Stimulated activated CD4-positive, alpha-beta T cell treated with anti-CD3 and anti-CD28 coated beads, Interleukin-1b, Interleukin-23, amount 100 ng/mL, for 1 hour (primary cell): ENCODE results near the gene ZNF777.
"Not testable (repeated sequence)": the region's sequence is repeated elsewhere in the genome, so short reads cannot be mapped to it uniquely, and the experiment has no call there.

Experiments used
- DNase-seq, 2 donors: peaks; one replicate each; pipeline ENCODE4 v3.0.0-alpha.2; 2020; ENCODE audit warnings: low read depth in 2 of 2

The ZNF777 gene

GRCh38 chr7:149460493-149461277 lies at the start of gene ZNF777:
Gene ZNF777 (minus strand): TSS chr7:149461062. CDS start chr7:149456022, 5,040 bp downstream.
- DNase-seq: peak; percentile 53 to 67

- DNase-seq: no peak
Measured at GRCh38 chr7:149510248-149510647, 49.4 kb upstream of the ZNF777 start.

GRCh38 chr7:149509774-149510173 lies 48.9 kb upstream of the ZNF777 start:
- DNase-seq: no peak

- DNase-seq: no peak
Measured at GRCh38 chr7:149505551-149505950, 44.7 kb upstream of the ZNF777 start.

DNA sequence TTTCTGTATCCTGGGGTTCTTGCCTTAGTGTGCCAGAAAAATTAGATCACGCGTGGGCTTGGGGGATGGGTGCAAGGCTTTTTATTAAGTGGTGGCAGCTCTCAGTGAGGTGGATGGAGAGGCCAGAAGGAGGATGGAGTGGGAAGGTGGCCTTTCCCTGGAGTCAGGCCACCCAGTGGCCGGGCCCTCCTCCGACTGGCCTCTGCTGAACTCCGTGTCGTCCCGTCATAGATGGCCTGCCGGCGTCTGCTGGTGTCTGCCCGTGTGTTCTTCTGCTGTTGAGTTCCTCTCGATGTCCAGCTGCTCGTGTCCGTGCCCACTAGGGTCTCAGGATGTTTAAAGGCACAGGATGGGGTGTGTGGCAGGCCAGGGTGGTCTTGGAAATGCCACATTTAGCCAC lies 40.8 kb upstream of the ZNF777 start:
- no peak for DNase-seq

DNA sequence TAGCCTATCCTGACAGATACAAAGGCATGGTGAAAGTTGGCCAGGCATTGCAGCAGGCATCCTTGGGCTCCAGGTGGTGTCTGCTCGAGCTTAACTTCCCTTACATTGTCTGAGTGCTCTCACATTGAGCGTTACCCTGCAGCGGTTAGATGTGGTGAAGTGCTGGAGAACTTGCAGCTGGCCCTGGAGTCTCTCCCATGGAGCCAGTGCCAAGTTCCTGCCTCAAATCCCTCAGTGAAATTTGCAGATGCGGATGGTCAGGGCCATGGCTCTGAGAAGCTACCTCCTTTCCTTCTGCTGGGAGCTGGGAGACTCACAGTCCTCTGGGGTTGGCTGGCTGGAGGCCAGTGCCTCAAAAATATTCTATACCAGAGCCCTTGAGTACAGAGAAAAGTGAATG lies 40.0 kb upstream of the ZNF777 start:
- no peak for DNase-seq

DNA sequence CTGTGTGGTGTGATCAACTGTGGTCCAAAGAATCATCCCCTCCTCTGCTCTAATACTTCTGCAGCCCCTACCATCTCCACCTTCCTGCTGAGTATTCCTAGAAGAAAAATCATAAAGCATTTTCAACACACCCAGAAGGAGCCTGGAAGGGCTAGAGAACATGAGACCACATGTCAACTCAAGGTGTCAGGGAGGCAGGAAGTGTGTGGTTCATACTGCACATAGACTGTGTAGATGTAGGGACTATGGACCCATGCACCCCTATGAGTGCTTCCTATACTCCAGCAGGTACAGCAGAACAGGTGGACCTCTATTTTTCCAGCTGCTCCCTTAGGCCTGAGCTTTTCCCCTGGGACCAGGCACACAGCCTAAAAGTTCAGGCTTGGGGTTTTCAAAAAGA lies 39.3 kb upstream of the ZNF777 start:
- no peak for DNase-seq

DNA sequence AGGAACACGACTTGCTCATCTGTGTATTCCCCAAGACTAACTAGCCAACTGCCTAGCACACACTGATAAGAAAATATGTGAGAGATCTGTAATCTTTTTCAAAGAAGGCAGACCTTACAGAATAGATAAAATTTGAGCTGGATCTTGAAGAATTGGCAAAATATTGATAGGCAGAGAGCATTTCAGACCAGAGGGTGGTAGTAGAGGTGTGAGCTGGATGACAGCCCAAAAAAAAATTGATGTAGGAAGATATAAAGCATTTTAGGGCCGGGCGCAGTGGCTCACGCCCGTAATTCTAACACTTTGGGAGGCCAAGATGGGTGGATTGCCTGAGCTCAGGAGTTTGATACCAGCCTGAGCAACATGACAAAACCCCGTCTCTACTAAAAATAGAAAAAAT lies 37.9 kb upstream of the ZNF777 start:
- no peak for DNase-seq

DNA sequence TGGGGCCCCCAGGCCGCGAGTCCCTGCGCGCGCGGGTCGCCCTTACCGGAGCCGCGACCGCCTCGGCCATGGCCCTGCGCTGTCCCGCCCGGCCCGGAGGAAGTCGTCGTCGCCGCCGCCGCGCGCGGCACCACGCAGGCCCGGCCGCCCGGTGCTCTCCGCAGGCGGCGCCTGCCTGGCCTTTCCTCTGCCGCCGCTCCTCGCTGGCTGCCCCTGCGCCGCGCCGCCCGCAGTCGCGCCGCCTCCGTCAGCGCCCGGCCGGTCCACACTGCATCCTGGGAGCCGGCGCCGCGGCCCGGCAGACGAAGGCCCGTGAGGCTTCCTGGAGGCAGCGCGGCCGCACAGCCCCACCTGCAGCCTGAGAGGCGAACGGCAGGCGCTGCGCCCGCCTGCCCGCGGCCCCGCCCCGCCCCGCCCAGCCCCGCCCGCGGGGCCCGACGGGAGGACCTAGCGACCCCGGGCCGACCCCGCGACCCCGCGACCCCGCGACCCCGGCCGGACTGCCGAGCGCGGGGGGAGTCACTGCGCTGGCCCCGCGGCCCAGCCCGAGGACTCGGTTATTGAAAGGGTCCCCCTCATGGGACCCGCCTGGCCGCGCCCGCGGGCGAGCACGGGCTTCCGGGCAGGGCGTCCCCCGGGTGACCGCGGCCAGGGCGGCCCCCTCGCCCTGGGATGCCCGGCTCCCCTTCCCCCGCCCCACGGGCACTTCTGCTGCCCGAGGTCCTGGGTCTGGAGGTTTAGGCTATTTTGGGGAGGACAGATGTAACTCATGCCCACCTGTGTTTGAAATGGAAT lies 36.8 kb upstream of the ZNF777 start, which contains the start of gene ZNF746:
Gene ZNF746 (minus strand): TSS at position 343 of the 795 bp plus-strand sequence. CDS start 273 bp downstream, at position 70.
- DNase-seq: peak; percentile 58 to 66

GRCh38 chr7:149496642-149497391 lies 36.0 kb upstream of the ZNF777 start:
- DNase-seq: no peak

- DNase-seq: no peak
Measured at GRCh38 chr7:149495785-149496641, 35.2 kb upstream of the ZNF777 start.

- DNase-seq: no peak
Measured at GRCh38 chr7:149494738-149495368, 34.0 kb upstream of the ZNF777 start.

- DNase-seq: not testable (repeated sequence)
Measured at GRCh38 chr7:149493975-149494374, 33.1 kb upstream of the ZNF777 start.

- DNase-seq: no peak
Measured at GRCh38 chr7:149493366-149493765, 32.5 kb upstream of the ZNF777 start.

DNA sequence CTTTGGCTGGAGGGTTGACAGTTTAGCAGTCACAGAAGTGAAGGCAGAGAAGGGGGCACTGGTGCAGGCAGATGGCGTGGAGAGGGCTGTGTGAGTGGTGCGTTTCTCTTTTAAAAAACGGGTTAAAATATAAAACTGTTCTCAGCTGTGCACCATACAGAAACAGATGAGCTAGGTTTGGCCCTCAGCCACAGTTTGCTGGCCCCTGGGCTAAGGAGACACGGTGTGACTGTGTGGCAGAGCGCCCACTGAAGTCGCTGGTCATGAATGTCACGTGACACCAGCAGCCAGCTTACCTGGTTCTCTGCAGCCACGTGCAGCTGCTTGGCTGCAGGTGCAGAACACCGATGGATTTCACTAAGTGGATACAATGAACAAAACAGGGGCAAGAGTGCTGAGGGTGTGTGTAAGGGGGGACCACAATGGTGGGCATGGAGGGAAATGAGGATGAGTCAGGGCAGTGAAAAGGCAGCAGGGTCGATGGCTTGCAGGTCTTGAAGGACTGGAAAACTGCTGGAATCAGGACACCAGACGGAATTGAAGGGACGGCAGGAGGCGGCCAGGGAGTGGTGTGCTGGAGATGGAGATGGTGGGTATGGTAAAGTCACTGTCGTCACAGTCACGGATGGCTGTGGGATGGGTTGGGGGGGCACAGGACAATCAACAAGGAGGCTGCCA lies 29.4 kb upstream of the ZNF777 start:
- no peak for DNase-seq

- DNase-seq: no peak
Measured at GRCh38 chr7:149489391-149490024, 28.6 kb upstream of the ZNF777 start.

DNA sequence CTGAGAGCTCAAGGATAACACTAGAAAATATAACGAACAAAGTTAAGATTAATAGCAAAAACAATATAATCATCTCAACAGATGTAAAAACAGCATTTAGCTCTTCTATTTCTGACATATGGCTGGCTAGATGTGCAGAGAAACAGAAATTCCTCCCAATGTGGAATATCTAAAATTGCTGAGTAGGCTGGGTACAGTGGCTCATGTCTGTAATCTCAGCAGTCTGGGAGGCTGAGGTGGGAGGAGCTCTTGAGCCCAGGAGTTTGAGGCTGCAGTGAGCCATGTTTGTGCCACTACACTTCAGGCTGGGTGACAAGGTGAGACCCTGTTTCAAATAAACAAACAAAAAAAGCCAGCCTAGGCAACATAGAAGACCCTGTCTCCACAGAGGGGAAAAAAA lies 18.7 kb upstream of the ZNF777 start:
- no peak for DNase-seq

DNA sequence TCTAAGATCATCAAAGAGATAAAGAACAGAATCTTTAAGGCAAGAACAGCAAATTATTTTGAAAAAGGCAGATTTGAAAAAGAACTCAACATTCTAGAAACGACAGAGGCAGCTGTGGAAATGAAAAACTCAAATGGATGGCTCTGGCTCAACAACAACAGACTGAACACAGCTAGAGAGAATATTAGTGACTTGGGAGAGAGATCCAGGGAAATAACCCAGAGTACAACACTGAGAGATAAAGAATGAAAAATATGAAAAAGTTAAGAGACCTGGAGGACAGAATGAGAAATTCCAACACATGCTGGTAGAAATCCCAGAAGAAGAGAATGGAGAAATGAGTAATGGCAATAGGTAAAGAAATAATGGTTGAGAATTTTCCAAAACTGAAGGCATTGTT lies 17.9 kb upstream of the ZNF777 start:
- DNase-seq: no peak
